Stomach (tissue), 9 donors: ENCODE results near the gene METTL16. TPM values are rescaled to one million over a fixed set of nuclear protein-coding genes. Genes with fewer than 3 reads are reported as not detected.

Experiments used
- DNase-seq, 2 donors: peaks; one replicate each; pipeline versions ENCODE4 v3.0.0 to v3.0.0-alpha.2; 2013 to 2019
- H3K27ac ChIP-seq, 5 donors: fragments of 200-600 bp in 4 of 5; sonication (generic) in 4 of 5; one replicate each; pipeline ENCODE4 v1.5.1; 2013 to 2019; ENCODE audit warnings: mild to moderate bottlenecking in 1 of 5, moderate library complexity in 1 of 5
- H3K27me3 ChIP-seq, 3 donors: fragments of 200-600 bp; sonication (generic); one replicate each; pipeline ENCODE4 v1.5.1; 2017 to 2019; ENCODE audit warnings: mixed run types in 1 of 3
- H3K36me3 ChIP-seq, 4 donors: fragments of 200-600 bp; sonication (generic); 1 replicate in 3 of 4; 2 replicates in 1 of 4; pipeline ENCODE4 v1.5.1; 2016 to 2019
- H3K4me1 ChIP-seq, 4 donors: fragments of 200-600 bp; sonication (generic); one replicate each; pipeline ENCODE4 v1.5.1; 2016 to 2019
- H3K4me3 ChIP-seq, 4 donors: fragments of 200-600 bp; sonication (generic) in 3 of 4; one replicate each; pipeline ENCODE4 v1.5.1; 2016 to 2019; ENCODE audit warnings: mild to moderate bottlenecking in 1 of 4
- H3K9me3 ChIP-seq, 4 donors: fragments of 200-600 bp; sonication (generic); one replicate each; pipeline ENCODE4 v1.5.1; 2016 to 2019
- CTCF ChIP-seq, 7 experiments: fragments of 450-650 bp in 4 of 7; fragments of 200-600 bp in 3 of 7; sonication (generic) in 3 of 7; IDR thresholded peaks; one replicate each; pipeline ENCODE4 v1.5.1; 2016 to 2019; ENCODE audit warnings: antibody characterized with exemption in 7 of 7, control low read depth in 2 of 7, mild to moderate bottlenecking in 1 of 7
- EP300 ChIP-seq: sonication (generic); formaldehyde crosslinking; IDR thresholded peaks from one replicate; pipeline ENCODE4 v1.6.1; 2017; ENCODE audit warnings: antibody characterized with exemption
- POLR2A ChIP-seq, 4 donors: fragments of 450-650 bp; IDR thresholded peaks; one replicate each; pipeline ENCODE4 v1.6.1; 2016; ENCODE audit warnings: antibody characterized with exemption in 4 of 4, control low read depth in 2 of 4, mild to moderate bottlenecking in 1 of 4, moderate library complexity in 1 of 4
- POLR2AphosphoS5 ChIP-seq, 3 donors: sonication (generic); formaldehyde crosslinking; IDR thresholded peaks; one replicate each; pipeline ENCODE4 v1.6.1; 2016; ENCODE audit warnings: antibody characterized with exemption in 3 of 3
- WGBS, 5 donors: extraction: QIAGEN DNeasy Blood & Tissue Kit in 3 of 5; methylation state at CpG; one replicate each; pipeline versions ENCODE4 v1.1.5 to v1.1.7; 2013 to 2018; 5-methylcytosine and 5-hydroxymethylcytosine counted together
- intact Hi-C: fragments of 100-400 bp; cut with DNase I; formaldehyde crosslinking; loops from one replicate; pipeline ENCODE4 v1.15.1; 2023; ENCODE audit warnings: low total_unique reads
- polyA plus RNA-seq, 3 donors: library from polyadenylated mRNA; stranded (reverse); fragments of 200-250 nt; gene quantifications; one replicate each; pipeline ENCODE4 v1.2.3, GENCODE V29; 2013
- small RNA-seq, 4 donors: library from RNA; depleted of rRNA; stranded (forward); fragments of <200 nt; gene quantifications; one replicate each; pipeline ENCODE3, GENCODE V24; 2016
- total RNA-seq, 5 donors: library from RNA; depleted of rRNA; stranded (reverse); fragments of >200 nt; gene quantifications; one replicate each; pipeline versions ENCODE4 v1.1.0 to v1.2.3, GENCODE V29; 2014 to 2016
- donor health status: healthy with polysubstance abuse.
- donor health status: Bipolar disorder and iron deficiency.
- donor health status: healthy.

The METTL16 gene
- total and polyA plus RNA-seq, 8 donors: 11.3 to 108 (median 16.6) TPM

- Histone ChIP-seq H3K4me3 (no peak overlapping the region), H3K4me1 (peaks cover 0 to 26% (median 11%) of the 10 kb centered on the region in 4 donors), H3K27ac (peak overlapping the region in 2 of 5 donors; percentile 8 to 62), H3K27me3 (no peaks in the 10 kb centered on the region), H3K36me3 (peaks cover 10 to 84% (median 73%) of the 10 kb centered on the region in 4 donors), H3K9me3 (no peaks in the 10 kb centered on the region)
- no peak for DNase-seq
- 58 to 77% (median 73%) methylated on average over 16 to 20 of the region's 20 CpGs for WGBS, 5 donors
- intact Hi-C loops: loop anchor here (10.0 kb wide), 1 partner anchor 45 kb away; no protein-coding TSS in a partner anchor
- TF ChIP-seq EP300 (no peak), POLR2A (IDR thresholded peaks at IDR 0.05) (no peak), POLR2AphosphoS5 (IDR thresholded peaks at IDR 0.05) (no peak), CTCF (IDR thresholded peaks at IDR 0.05) (no peak)
These were observed 142.0 kb downstream of the METTL16 start for GRCh38 chr17:2369551-2370210.

GRCh38 chr17:2369039-2369438 lies 142.6 kb downstream of the METTL16 start:
- H3K4me1 ChIP-seq: peaks cover 0 to 26% (median 11%) of the 10 kb centered on the region in 4 donors
- whole genome bisulfite sequencing, 5 donors: 67 to 82% (median 76%) methylated on average over 5 of the region's 5 CpGs
- no peaks in the 10 kb centered on the region for H3K9me3 ChIP-seq
- no peaks in the 10 kb centered on the region for H3K27me3 ChIP-seq
- DNase-seq: peak in 1 of 2 donors; percentile 63
- H3K4me3 ChIP-seq: no peak overlapping the region
- peaks cover 13 to 84% (median 74%) of the 10 kb centered on the region in 4 donors for H3K36me3 ChIP-seq
- TF ChIP-seq EP300 (no peak), POLR2AphosphoS5 (IDR thresholded peaks at IDR 0.05) (no peak), POLR2A (IDR thresholded peaks at IDR 0.05) (no peak), CTCF (IDR thresholded peaks at IDR 0.05) (no peak)
- H3K27ac ChIP-seq: peak overlapping the region in 1 of 5 donors; percentile 62
- intact Hi-C loops: loop anchor here (10.0 kb wide), 1 partner anchor 46 kb away; no protein-coding TSS in a partner anchor

GRCh38 chr17:2368359-2368758 lies 143.3 kb downstream of the METTL16 start:
- peaks cover 13 to 84% (median 74%) of the 10 kb centered on the region in 4 donors for H3K36me3 ChIP-seq
- peaks cover 0 to 26% (median 11%) of the 10 kb centered on the region in 4 donors for H3K4me1 ChIP-seq
- TF ChIP-seq EP300 (no peak), POLR2AphosphoS5 (IDR thresholded peaks at IDR 0.05) (no peak)
- DNase-seq: no peak
- WGBS, 5 donors: 69 to 93% (median 83%) methylated on average over 6 to 8 of the region's 8 CpGs
- no peaks in the 10 kb centered on the region for H3K9me3 ChIP-seq
- no peak overlapping the region for H3K4me3 ChIP-seq
- intact Hi-C loops: loop anchor here (10.0 kb wide), 1 partner anchor 46 kb away; no protein-coding TSS in a partner anchor
- H3K27ac ChIP-seq: peak overlapping the region in 2 of 5 donors; percentile 8 to 62
- H3K27me3 ChIP-seq: no peaks in the 10 kb centered on the region

GRCh38 chr17:2366747-2367494 lies 144.8 kb downstream of the METTL16 start:
- Histone ChIP-seq H3K27ac (peak overlapping the region in 1 of 5 donors; percentile 62), H3K27me3 (no peaks in the 10 kb centered on the region), H3K4me1 (peaks cover 0 to 26% (median 11%) of the 10 kb centered on the region in 4 donors), H3K4me3 (no peak overlapping the region), H3K9me3 (no peaks in the 10 kb centered on the region), H3K36me3 (peaks cover 13 to 82% (median 73%) of the 10 kb centered on the region in 4 donors)
- 80 to 86% (median 84%) methylated on average over 26 of the region's 26 CpGs for WGBS, 5 donors
- intact Hi-C loops: loop anchor here (10.0 kb wide), 1 partner anchor 48 kb away; no protein-coding TSS in a partner anchor
- TF ChIP-seq CTCF (IDR thresholded peaks at IDR 0.05): no peak
- TF ChIP-seq POLR2A (IDR thresholded peaks at IDR 0.05): no peak
- TF ChIP-seq EP300: no peak
- no peak for TF ChIP-seq POLR2AphosphoS5 (IDR thresholded peaks at IDR 0.05)
- no peak for DNase-seq

Small RNA genes within 50 kb of the gene (small RNA-seq; reads per million reads assigned to genes)
- gene AC006435.3 (0 reads per million in 4 donors), gene AC006435.4 (0 reads per million in 4 donors), gene AC006435.5 (0 reads per million in 4 donors)

Other genes starting within 250 kb of the METTL16 start
- 100 to 1,000 TPM in 1 of 5 donors, 10 to 100 TPM in 4; 22.6 to 102 (median 34.2) TPM for gene SMG6, start 208.1 kb downstream of the METTL16 start, total RNA-seq
- gene SMG6, start 208.1 kb downstream of the METTL16 start, polyA plus RNA-seq: 10 to 100 TPM; 17.0 to 22.3 (median 17.1) TPM
- 10 to 100 TPM in 4 of 5 donors, 1 to 10 TPM in 1; 1.2 to 44.0 (median 15.4) TPM for gene SRR, start 207.9 kb downstream of the METTL16 start, total RNA-seq
- gene SRR, start 207.9 kb downstream of the METTL16 start, polyA plus RNA-seq: 1 to 10 TPM; 4.3 to 7.8 (median 6.4) TPM
- gene TSR1, start 175.4 kb downstream of the METTL16 start, total RNA-seq: 10 to 100 TPM; 17.1 to 67.0 (median 33.8) TPM
- gene TSR1, start 175.4 kb downstream of the METTL16 start, polyA plus RNA-seq: 10 to 100 TPM; 12.2 to 13.8 (median 12.4) TPM
- gene SGSM2, start 174.4 kb downstream of the METTL16 start, total RNA-seq: 100 to 1,000 TPM in 1 of 5 donors, 10 to 100 TPM in 4; 48.5 to 224 (median 57.1) TPM
- 10 to 100 TPM; 31.2 to 91.8 (median 41.5) TPM for gene SGSM2, start 174.4 kb downstream of the METTL16 start, polyA plus RNA-seq
- gene MNT, start 110.8 kb downstream of the METTL16 start, total RNA-seq: 10 to 100 TPM in 3 of 5 donors, 1 to 10 TPM in 2; 3.5 to 55.8 (median 18.2) TPM
- 1 to 10 TPM; 5.2 to 7.9 (median 7.3) TPM for gene MNT, start 110.8 kb downstream of the METTL16 start, polyA plus RNA-seq
- 100 to 1,000 TPM in 3 of 5 donors, 10 to 100 TPM in 2; 34.8 to 264 (median 170) TPM for gene PAFAH1B1, start 81.8 kb upstream of the METTL16 start, total RNA-seq
- gene PAFAH1B1, start 81.8 kb upstream of the METTL16 start, polyA plus RNA-seq: 10 to 100 TPM; 22.5 to 38.0 (median 28.4) TPM
- 100 to 1,000 TPM in 2 of 5 donors, 10 to 100 TPM in 3; 45.2 to 417 (median 58.0) TPM for gene CLUH, start 199.9 kb upstream of the METTL16 start, total RNA-seq
- 10 to 100 TPM; 17.6 to 40.1 (median 30.4) TPM for gene CLUH, start 199.9 kb upstream of the METTL16 start, polyA plus RNA-seq
- 1 to 10 TPM in 1 of 5 donors, not detected in 4; 1.7 TPM for gene CCDC92B, start 237.8 kb upstream of the METTL16 start, total RNA-seq
- under 1 TPM in 2 of 3 donors, not detected in 1; 0.12 to 0.48 TPM for gene CCDC92B, start 237.8 kb upstream of the METTL16 start, polyA plus RNA-seq